Large intestine (tissue), 3 donors: ENCODE results near the gene HEXIM2. TPM values are rescaled to one million over a fixed set of nuclear protein-coding genes. Genes with fewer than 3 reads are reported as not detected.

Source experiments
- DNase-seq, 2 donors: peaks; one replicate each; pipeline versions ENCODE4 v3.0.0 to v3.0.0-alpha.2; 2013
- H3K27ac ChIP-seq: one replicate; pipeline ENCODE4 v1.5.1; 2013; ENCODE audit warnings: low read length
- H3K27me3 ChIP-seq: 2 replicates; pipeline ENCODE4 v1.6.1; 2013; ENCODE audit warnings: low read length; ENCODE audit not compliant: control insufficient read depth, insufficient read depth
- H3K36me3 ChIP-seq: 2 replicates; pipeline ENCODE4 v1.6.1; 2013; ENCODE audit warnings: low read length; ENCODE audit not compliant: control insufficient read depth, insufficient read depth
- H3K4me1 ChIP-seq: one replicate; pipeline ENCODE4 v1.6.1; 2013; ENCODE audit warnings: low read length; ENCODE audit not compliant: control insufficient read depth, insufficient read depth
- H3K4me3 ChIP-seq: one replicate; pipeline ENCODE4 v1.5.1; 2013; ENCODE audit warnings: low read length
- H3K9me3 ChIP-seq: one replicate; pipeline ENCODE4 v1.6.1; 2013; ENCODE audit warnings: mild to moderate bottlenecking, low read depth, low read length, moderate library complexity; ENCODE audit not compliant: control insufficient read depth
- WGBS: methylation state at CpG from one replicate; pipeline ENCODE4 v1.1.5; 2013; ENCODE audit warnings: low lambda C conversion rate; ENCODE audit not compliant: insufficient coverage; 5-methylcytosine and 5-hydroxymethylcytosine counted together
- polyA plus RNA-seq: library from polyadenylated mRNA; unstranded; fragments of 120-200 nt; gene quantifications from one replicate; pipeline ENCODE4 v1.2.1, GENCODE V29; 2013

HEXIM2 gene
- polyA plus RNA-seq, 1 donor: 11.1 TPM

GRCh38 chr17:45135192-45135977 is 26.3 kb upstream of the HEXIM2 start, which contains the start of gene ACBD4:
TSS of gene ACBD4 (plus strand) at chr17:45135687. CDS start at chr17:45136145, 458 bp downstream.
- peaks cover 4% of the 10 kb centered on the region for H3K36me3 ChIP-seq
- peaks cover 8% of the 10 kb centered on the region for H3K9me3 ChIP-seq
- no CpG with 5 or more reads among the region's 40 CpGs for WGBS
- H3K4me1 ChIP-seq: peaks cover 26% of the 10 kb centered on the region
- peak; percentile 97 for DNase-seq
- H3K27me3 ChIP-seq: no peaks in the 10 kb centered on the region
- peak within 1 kb of the TSS; percentile 1 for H3K27ac ChIP-seq
- peak within 1 kb of the TSS; percentile 57 for H3K4me3 ChIP-seq

- H3K36me3 ChIP-seq: peaks cover 4% of the 10 kb centered on the region
- peaks cover 8% of the 10 kb centered on the region for H3K9me3 ChIP-seq
- DNase-seq: no peak
- no CpG with 5 or more reads among the region's 21 CpGs for WGBS
- no peaks in the 10 kb centered on the region for H3K27me3 ChIP-seq
- H3K4me1 ChIP-seq: peaks cover 18% of the 10 kb centered on the region
- peak overlapping the region; percentile 1 for H3K27ac ChIP-seq
- H3K4me3 ChIP-seq: peak overlapping the region; percentile 57
Measured at GRCh38 chr17:45135978-45136791, 25.5 kb upstream of the HEXIM2 start.

- Histone ChIP-seq H3K36me3 (peaks cover 4% of the 10 kb centered on the region), H3K27me3 (no peaks in the 10 kb centered on the region), H3K9me3 (peaks cover 8% of the 10 kb centered on the region), H3K4me1 (peaks cover 12% of the 10 kb centered on the region), H3K4me3 (no peak overlapping the region), H3K27ac (no peak overlapping the region)
- no CpG with 5 or more reads among the region's 12 CpGs for WGBS
- no peak for DNase-seq
Measured at GRCh38 chr17:45136846-45137560, 24.7 kb upstream of the HEXIM2 start.

GRCh38 chr17:45137561-45138305 is 23.9 kb upstream of the HEXIM2 start:
- peaks cover 4% of the 10 kb centered on the region for H3K36me3 ChIP-seq
- no CpG with 5 or more reads among the region's 11 CpGs for WGBS
- peaks cover 7% of the 10 kb centered on the region for H3K9me3 ChIP-seq
- peaks cover 12% of the 10 kb centered on the region for H3K4me1 ChIP-seq
- no peak for DNase-seq
- no peaks in the 10 kb centered on the region for H3K27me3 ChIP-seq
- H3K27ac ChIP-seq: no peak overlapping the region
- no peak overlapping the region for H3K4me3 ChIP-seq

- Histone ChIP-seq H3K36me3 (peaks cover 4% of the 10 kb centered on the region), H3K4me1 (peaks cover 18% of the 10 kb centered on the region), H3K9me3 (no peaks in the 10 kb centered on the region), H3K27ac (no peak overlapping the region), H3K4me3 (no peak overlapping the region), H3K27me3 (no peaks in the 10 kb centered on the region)
- DNase-seq: no peak
- WGBS: no CpG with 5 or more reads among the region's 14 CpGs
Measured at GRCh38 chr17:45138911-45139532, 22.7 kb upstream of the HEXIM2 start.

- no peaks in the 10 kb centered on the region for H3K9me3 ChIP-seq
- H3K27me3 ChIP-seq: no peaks in the 10 kb centered on the region
- peaks cover 4% of the 10 kb centered on the region for H3K36me3 ChIP-seq
- no peak overlapping the region for H3K27ac ChIP-seq
- no peak for DNase-seq
- peaks cover 21% of the 10 kb centered on the region for H3K4me1 ChIP-seq
- no CpG with 5 or more reads among the region's 4 CpGs for WGBS
- H3K4me3 ChIP-seq: no peak overlapping the region
Measured at GRCh38 chr17:45139533-45139920, 22.1 kb upstream of the HEXIM2 start.

- Histone ChIP-seq H3K4me1 (peaks cover 29% of the 10 kb centered on the region), H3K27me3 (no peaks in the 10 kb centered on the region), H3K9me3 (no peaks in the 10 kb centered on the region), H3K4me3 (no peak overlapping the region), H3K27ac (peak overlapping the region; percentile 75), H3K36me3 (peaks cover under 1% of the 10 kb centered on the region)
- DNase-seq: no peak
- 100% methylated on average over 1 of the region's 13 CpGs for WGBS
Measured at GRCh38 chr17:45143094-45143670, 18.5 kb upstream of the HEXIM2 start.

GRCh38 chr17:45143767-45144198 is 17.9 kb upstream of the HEXIM2 start:
- peak in 1 of 2 donors; percentile 61 for DNase-seq
- no peaks in the 10 kb centered on the region for H3K36me3 ChIP-seq
- no CpG with 5 or more reads among the region's 21 CpGs for WGBS
- peaks cover 29% of the 10 kb centered on the region for H3K4me1 ChIP-seq
- peak overlapping the region; percentile 47 for H3K4me3 ChIP-seq
- no peaks in the 10 kb centered on the region for H3K27me3 ChIP-seq
- H3K9me3 ChIP-seq: no peaks in the 10 kb centered on the region
- H3K27ac ChIP-seq: peak overlapping the region; percentile 75
